IPS-18c (cell line): ENCODE measurements around the gene GUCA2B.

Experiments
- H3K4me3 ChIP-seq: 2 replicates; pipeline ENCODE4 v1.7.0; 2013; ENCODE audit warnings: low read depth, mild to moderate bottlenecking, low read length, moderate library complexity; ENCODE audit not compliant: insufficient read depth
- H3K9me3 ChIP-seq: one replicate; pipeline ENCODE4 v1.6.1; 2013; ENCODE audit warnings: mild to moderate bottlenecking, low read length, moderate library complexity; ENCODE audit not compliant: control insufficient read depth, insufficient read depth

Gene GUCA2B

DNA sequence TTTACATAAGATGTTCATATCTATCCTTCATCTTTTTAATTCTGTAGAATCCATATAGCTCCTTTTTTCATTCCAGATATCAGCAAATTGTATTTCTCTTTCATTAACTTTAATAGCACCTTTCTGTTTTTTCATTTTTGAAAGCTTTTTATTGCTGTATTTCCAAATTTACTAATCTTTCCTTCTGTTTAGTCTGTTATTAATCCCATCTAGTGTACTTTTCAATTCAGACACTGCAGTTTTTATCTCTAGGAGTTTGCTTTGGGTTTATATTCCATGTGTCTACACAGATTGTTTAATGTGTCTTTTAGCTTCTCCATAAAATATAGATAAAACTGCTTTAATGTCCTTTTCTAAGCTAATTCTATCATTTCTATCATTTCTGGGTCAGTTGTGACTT is 48.8 kb downstream of the GUCA2B start:
- no peaks in the 10 kb centered on the region for H3K9me3 ChIP-seq
- H3K4me3 ChIP-seq, result no peak overlapping the region
